Rectal smooth muscle tissue (tissue), 1 donor: Measurements from ENCODE around the gene FMO2.
"Not testable (repeated sequence)": the region's sequence is repeated elsewhere in the genome, so short reads cannot be mapped to it uniquely, and the experiment has no call there.

Experiments used
- H3K27ac ChIP-seq: one replicate; pipeline ENCODE4 v1.7.0; 2013; ENCODE audit warnings: low read depth, low read length, inconsistent platforms
- H3K27me3 ChIP-seq: one replicate; pipeline ENCODE4 v1.7.0; 2013; ENCODE audit warnings: low read length; ENCODE audit not compliant: control insufficient read depth, insufficient read depth
- H3K36me3 ChIP-seq: one replicate; pipeline ENCODE4 v1.7.0; 2013; ENCODE audit warnings: low read length; ENCODE audit not compliant: control insufficient read depth, insufficient read depth
- H3K4me1 ChIP-seq: one replicate; pipeline ENCODE4 v1.7.0; 2013; ENCODE audit warnings: low read length; ENCODE audit not compliant: control insufficient read depth, insufficient read depth
- H3K4me3 ChIP-seq: one replicate; pipeline ENCODE4 v1.7.0; 2013; ENCODE audit warnings: low read length
- H3K9ac ChIP-seq: one replicate; pipeline ENCODE4 v1.7.0; 2013; ENCODE audit warnings: low read length

The FMO2 gene

DNA sequence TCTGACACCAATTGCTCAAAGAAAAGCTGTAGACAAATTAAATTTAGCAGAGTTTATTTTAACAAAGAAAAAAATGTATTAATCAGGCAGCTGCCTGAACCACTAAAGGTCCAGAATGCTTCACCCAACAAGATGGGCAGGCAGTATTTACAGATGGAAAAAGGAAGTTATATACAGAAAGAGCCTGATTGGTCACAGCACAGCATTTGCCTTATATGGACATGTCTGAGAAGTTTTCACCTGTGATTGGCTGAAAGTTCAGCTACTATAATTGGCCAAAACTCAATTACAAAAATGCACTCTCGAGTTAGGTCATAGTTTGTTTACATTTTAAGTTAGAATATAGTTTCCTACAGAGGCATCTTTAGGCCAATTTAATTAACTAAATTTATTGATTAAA lies 48.1 kb downstream of the FMO2 start:
- Histone ChIP-seq H3K9ac (no peak overlapping the region), H3K4me3 (no peak overlapping the region), H3K27me3 (no peaks in the 10 kb centered on the region), H3K4me1 (no peaks in the 10 kb centered on the region), H3K27ac (no peak overlapping the region), H3K36me3 (no peaks in the 10 kb centered on the region)

DNA sequence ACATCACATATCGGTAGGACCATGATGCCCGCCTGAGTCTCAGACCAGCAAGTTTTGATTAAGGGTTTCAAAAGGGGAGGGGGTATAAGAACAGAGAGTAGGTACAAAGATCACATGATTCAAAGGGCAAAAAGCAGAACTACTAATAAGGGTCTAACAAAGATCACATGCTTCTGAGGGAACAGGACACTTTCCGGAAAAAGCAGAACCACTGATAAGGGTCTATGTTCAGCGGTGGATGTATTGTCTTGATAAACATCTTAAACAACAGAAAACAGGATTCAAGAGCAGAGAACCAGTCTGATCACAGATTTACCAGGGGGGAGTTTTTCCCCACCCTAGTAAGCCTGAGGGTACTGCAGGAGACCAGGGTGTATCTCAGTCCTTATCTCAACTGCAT lies 51.1 kb downstream of the FMO2 start:
- not testable (repeated sequence) for H3K9ac ChIP-seq, H3K4me3 ChIP-seq, H3K27me3 ChIP-seq, H3K36me3 ChIP-seq, H3K4me1 ChIP-seq, H3K27ac ChIP-seq

DNA sequence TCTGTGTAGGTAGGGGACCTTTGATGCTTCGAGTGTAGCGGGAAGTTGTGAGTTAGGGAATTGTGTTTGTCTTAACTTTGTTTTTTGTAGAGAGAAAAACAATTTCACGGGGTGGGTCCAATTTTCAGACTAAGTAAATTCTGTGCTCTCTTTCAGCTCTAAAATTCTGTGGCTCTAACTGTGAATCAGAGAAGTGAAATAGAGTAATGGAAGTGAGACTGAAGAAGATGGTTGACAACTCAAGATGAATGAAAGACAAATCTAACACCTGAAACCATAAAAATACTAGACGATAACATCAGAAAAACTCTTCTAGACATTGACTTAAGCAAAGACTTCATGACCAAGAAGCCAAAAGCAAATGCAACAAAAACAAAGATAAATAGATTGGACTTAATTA lies 58.8 kb downstream of the FMO2 start:
- Histone ChIP-seq H3K27ac (no peak overlapping the region), H3K4me3 (no peak overlapping the region), H3K36me3 (no peaks in the 10 kb centered on the region), H3K27me3 (no peaks in the 10 kb centered on the region), H3K9ac (no peak overlapping the region), H3K4me1 (no peaks in the 10 kb centered on the region)

DNA sequence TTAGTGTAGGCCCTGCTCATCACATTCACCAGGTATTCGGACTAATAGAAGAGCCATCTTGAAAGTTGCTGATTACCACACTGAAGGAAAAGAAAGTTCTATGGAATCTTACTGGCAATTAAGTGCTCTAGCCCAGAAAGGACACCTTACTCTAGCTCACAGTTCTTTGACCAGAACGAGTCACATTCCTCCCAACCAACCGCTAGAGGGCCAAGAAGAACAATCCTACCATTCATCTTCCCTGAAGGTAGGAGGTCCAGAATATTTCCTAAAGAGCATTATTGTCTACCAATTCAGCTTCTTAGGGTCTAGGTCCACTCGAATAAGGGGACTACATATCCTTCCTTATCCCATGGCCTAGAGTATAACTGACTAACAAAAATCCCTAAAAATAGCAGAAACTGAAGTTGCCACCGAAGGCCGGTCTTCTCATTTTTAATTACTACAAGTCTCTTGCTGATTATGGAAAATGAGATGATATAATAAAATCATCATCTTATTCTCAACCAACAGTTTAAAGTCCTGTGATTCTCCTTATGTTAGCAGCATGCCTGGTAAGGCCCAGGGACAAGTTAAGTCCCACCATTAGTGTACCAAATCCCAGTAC lies 60.5 kb downstream of the FMO2 start:
- no peaks in the 10 kb centered on the region for H3K4me1 ChIP-seq
- no peak overlapping the region for H3K27ac ChIP-seq
- H3K36me3 ChIP-seq: no peaks in the 10 kb centered on the region
- H3K27me3 ChIP-seq: peaks cover 3% of the 10 kb centered on the region
- H3K9ac ChIP-seq: no peak overlapping the region
- H3K4me3 ChIP-seq: no peak overlapping the region

DNA sequence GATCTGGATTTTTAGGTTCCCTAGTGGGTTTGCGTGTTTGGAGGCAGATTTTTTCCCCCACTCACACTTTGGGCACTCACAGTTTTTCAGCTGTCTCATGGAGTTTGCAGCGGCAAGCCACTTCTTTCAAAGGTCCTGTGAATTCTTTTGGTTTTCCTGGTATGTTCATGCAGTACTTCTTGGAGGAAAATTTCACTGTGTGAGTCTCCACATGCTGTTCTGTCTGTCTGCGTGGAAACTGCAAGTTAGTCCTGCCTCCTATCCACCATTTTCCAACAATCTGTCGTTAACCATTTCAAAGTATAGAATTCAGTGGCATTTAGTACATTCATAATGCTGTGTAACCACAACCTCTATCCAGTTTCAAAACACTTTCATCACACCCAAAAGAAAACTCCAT lies 62.4 kb downstream of the FMO2 start:
- Histone ChIP-seq H3K9ac (no peak overlapping the region), H3K27ac (no peak overlapping the region), H3K4me1 (no peaks in the 10 kb centered on the region), H3K27me3 (peaks cover 3% of the 10 kb centered on the region), H3K4me3 (no peak overlapping the region), H3K36me3 (no peaks in the 10 kb centered on the region)

DNA sequence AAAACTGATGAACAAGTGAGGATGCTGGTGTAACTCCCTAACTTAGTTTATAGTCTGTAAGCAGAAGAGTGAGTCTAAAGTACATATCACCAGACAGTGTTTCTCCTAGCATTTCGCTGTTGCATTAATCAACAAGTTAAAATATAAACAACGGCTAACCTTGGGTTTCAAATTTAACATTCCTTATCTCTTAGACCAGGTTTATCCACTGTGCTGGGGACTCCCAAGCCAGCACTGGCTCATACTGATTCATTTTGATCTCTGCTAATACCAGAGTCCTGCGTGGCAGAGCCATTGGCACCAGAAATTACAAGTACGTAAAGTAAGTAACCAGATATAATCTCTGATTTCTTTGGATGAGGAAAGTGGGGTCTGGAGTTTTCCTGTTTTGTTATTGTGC lies 63.2 kb downstream of the FMO2 start, which contains the start of gene FMO1:
Gene FMO1, plus strand, starts transcription at position 193 of the 400 bp plus-strand sequence. CDS start 9,594 bp downstream, outside the sequence.
- Histone ChIP-seq H3K36me3 (no peaks in the 10 kb centered on the region), H3K4me3 (no peak within 1 kb of the TSS), H3K4me1 (no peaks in the 10 kb centered on the region), H3K27me3 (peaks cover 3% of the 10 kb centered on the region), H3K27ac (no peak within 1 kb of the TSS), H3K9ac (no peak within 1 kb of the TSS)

DNA sequence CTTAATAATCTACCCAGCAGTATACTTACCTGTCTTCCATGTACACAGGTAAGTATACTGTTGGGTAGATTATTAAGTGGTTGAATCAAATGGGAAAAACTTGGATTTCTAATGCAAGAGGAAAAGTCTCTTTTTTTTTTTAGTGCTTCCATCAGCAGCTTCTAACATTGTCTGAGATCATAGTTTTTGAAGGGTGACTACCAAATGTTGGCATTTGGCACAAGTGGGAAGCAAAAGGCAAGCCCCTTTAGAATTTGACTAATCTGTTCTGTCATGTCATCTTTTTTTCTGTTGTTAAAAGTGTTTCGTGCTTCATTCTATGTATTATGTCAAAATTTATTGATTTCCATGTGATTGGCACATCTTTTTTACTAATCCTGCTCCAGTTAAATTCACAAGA lies 63.7 kb downstream of the FMO2 start:
- Histone ChIP-seq H3K9ac (no peak overlapping the region), H3K36me3 (no peaks in the 10 kb centered on the region), H3K4me1 (no peaks in the 10 kb centered on the region), H3K27me3 (peaks cover 3% of the 10 kb centered on the region), H3K4me3 (no peak overlapping the region), H3K27ac (no peak overlapping the region)

DNA sequence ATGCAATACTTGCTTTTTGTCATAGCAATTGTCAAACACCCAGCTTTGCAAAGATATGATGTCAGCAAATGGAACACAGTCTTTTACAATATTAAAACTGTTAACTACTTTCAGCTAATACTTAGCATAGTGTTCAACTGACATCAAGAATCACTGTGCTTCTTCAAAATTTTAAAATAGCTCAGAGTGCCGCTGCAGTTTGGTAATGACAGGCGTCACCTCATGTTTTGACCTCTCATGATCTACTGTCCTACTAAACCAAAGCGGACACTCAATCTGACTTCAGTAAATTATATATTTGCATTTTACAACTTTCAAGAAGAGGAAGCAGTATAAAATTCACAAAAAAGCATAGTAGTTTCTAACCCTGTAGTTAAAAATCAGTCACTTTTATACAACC lies 65.2 kb downstream of the FMO2 start:
- peaks cover 3% of the 10 kb centered on the region for H3K27me3 ChIP-seq
- H3K9ac ChIP-seq: no peak overlapping the region
- no peaks in the 10 kb centered on the region for H3K4me1 ChIP-seq
- H3K4me3 ChIP-seq: no peak overlapping the region
- H3K27ac ChIP-seq: no peak overlapping the region
- no peaks in the 10 kb centered on the region for H3K36me3 ChIP-seq

DNA sequence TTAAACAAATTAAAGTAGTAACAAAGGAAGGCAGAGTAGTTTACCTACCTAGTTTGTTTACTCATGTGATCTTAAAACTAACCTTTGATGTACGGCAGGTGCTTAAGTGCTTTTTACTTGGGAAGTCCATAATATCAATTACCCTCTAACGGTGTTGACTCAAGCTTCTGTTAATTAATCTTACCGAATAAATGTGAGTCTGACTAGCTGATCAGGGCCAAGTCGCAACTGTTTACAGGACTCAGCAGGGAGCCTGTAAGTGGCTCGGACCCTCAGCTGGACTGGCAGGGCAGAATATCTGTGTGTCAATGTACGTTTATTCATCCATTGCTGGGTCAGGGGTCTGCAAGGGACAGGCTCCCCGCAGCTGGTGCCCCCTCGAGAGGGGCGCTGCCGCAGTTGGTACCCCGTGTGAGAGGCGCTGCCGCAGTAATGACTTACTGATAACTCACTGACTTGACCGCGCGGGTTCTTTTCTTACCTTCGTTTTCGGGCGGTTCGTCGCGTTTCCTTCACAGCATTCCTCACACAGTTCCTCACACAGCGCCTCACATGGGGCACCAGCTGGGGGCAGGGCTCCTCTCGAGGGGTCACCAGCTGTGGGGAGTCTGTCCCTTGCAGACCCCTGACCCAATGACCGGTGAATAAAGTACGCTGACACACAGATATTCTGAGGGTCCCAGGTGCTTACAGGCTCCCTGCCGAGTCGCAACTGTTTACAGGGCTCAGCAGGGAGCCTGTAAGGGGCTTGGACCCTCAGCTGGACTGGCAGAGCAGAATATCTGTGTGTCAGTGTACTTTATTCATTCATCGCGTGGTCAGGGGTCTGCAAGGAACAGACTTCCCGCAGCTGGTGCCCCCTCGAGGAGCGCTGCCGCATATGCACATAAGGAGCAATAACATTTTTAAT lies 66.2 kb downstream of the FMO2 start:
- Histone ChIP-seq H3K4me3 (peak overlapping the region; percentile 73), H3K9ac (no peak overlapping the region), H3K27ac (no peak overlapping the region), H3K36me3 (no peaks in the 10 kb centered on the region), H3K4me1 (no peaks in the 10 kb centered on the region), H3K27me3 (peaks cover 3% of the 10 kb centered on the region)

DNA sequence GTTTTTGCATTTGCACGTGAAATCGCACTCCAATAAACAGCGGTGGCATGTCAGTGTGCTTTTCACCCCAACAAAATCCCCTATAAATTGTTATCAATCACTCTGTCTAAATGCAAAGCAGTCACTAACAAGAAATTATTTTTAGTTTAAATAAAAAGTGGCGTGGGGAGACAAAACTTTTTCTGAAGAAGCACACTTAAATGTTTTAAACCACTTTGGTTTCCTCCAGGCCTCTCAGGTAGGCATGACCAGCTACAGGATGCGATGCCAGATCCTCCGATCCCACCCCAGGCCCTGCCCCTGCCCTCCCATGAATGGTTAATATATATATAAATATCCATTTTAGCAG lies 66.8 kb downstream of the FMO2 start:
- H3K9ac ChIP-seq: no peak overlapping the region
- no peaks in the 10 kb centered on the region for H3K36me3 ChIP-seq
- H3K4me1 ChIP-seq: no peaks in the 10 kb centered on the region
- H3K4me3 ChIP-seq: peak overlapping the region; percentile 73
- peaks cover 3% of the 10 kb centered on the region for H3K27me3 ChIP-seq
- no peak overlapping the region for H3K27ac ChIP-seq

DNA sequence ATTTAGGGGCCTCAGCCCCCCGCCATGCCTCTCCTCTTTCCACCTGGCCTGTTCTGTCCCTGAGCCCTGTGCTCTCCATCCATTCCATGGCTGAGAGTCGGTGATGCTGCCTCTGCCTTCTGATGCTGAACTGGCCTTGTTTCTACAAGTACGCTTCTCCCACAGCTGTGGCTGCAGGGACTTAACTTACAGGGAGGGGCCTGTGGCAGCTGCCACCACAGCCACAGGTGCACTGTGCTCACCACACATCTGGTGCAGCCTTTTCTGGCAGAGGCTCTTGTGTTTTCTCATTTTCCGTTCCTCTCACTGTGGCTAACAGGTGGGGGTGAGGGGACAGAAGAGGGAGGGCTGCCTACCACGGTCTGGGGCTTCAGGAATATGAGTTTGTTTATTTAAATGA lies 67.4 kb downstream of the FMO2 start:
- Histone ChIP-seq H3K27ac (no peak overlapping the region), H3K4me1 (no peaks in the 10 kb centered on the region), H3K36me3 (no peaks in the 10 kb centered on the region), H3K4me3 (no peak overlapping the region), H3K27me3 (peaks cover 3% of the 10 kb centered on the region), H3K9ac (no peak overlapping the region)

DNA sequence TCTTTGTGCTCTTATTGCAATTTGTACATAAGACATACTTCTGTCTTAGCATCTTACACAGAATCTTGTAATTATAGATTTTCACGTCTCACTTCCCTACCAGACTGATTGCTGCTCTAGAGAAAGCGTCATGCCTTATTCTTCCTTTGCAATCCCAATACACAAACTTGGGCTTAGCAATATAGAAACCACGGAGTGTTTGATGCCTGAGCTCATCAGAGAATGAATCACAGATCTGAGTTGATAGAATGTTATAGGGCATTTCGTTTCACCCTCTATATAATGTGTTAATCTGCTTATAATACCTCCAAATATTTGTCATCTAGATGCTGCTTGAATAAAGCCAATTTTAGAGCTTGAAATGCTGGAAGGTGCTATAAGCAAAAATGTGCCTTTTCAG lies 69.8 kb downstream of the FMO2 start:
- Histone ChIP-seq H3K4me1 (no peaks in the 10 kb centered on the region), H3K4me3 (no peak overlapping the region), H3K27ac (no peak overlapping the region), H3K27me3 (no peaks in the 10 kb centered on the region), H3K9ac (no peak overlapping the region), H3K36me3 (no peaks in the 10 kb centered on the region)
